H1 (cell line): ENCODE results near the gene SEZ6. TPM values are rescaled to one million over a fixed set of nuclear protein-coding genes. Genes with fewer than 3 reads are reported as not detected.
A peak's percentile ranks its signal among the peaks of the same experiment; 100 is the strongest.

ENCODE experiments used
- CTCF ChIA-PET: fragments of 300-600 bp; sonication (Branson Sonifier 250); formaldehyde crosslinking; loops from one replicate; lab custom pipeline; 2021; ENCODE audit not compliant: partially characterized antibody; lab: Charles Lee
- POLR2A ChIA-PET: fragments of 300-600 bp; sonication (Branson Sonifier 250); formaldehyde crosslinking; loops from one replicate; lab custom pipeline; 2021; ENCODE audit warnings: inconsistent platforms; ENCODE audit not compliant: partially characterized antibody; lab: Charles Lee
- DNase-seq, 2 experiments: peaks; one replicate each; pipeline versions ENCODE4 v3.0.0 to v3.0.0-alpha.2; 2010 to 2022; ENCODE audit warnings: low spot score in 2 of 2, low read depth in 1 of 2, mixed read lengths in 1 of 2
- FAIRE-seq: peaks from 2 replicates; lab custom pipeline; 2011; peaks lifted over from hg19 to GRCh38; lab: Jason Lieb, UNC
- H2AFZ ChIP-seq: 2 replicates; pipeline ENCODE4 v1.8.1; 2012; ENCODE audit warnings: low read length, inconsistent platforms
- H2AK5ac ChIP-seq: 2 replicates; pipeline ENCODE4 v1.6.1; 2013; ENCODE audit warnings: low read depth, low read length
- H2BK120ac ChIP-seq: replicated peaks from 2 replicates; pipeline ENCODE3; 2013; ENCODE audit warnings: low read depth, low read length, inconsistent platforms
- H2BK12ac ChIP-seq: 2 replicates; pipeline ENCODE4 v1.6.1; 2013; ENCODE audit warnings: low read depth, low read length
- H2BK15ac ChIP-seq: 2 replicates; pipeline ENCODE4 v1.6.1; 2013; ENCODE audit warnings: low read length
- H2BK20ac ChIP-seq: 2 replicates; pipeline ENCODE4 v1.6.1; 2013; ENCODE audit warnings: low read length
- H2BK5ac ChIP-seq: 2 replicates; pipeline ENCODE4 v1.6.1; 2013; ENCODE audit warnings: low read depth, low read length
- H3K14ac ChIP-seq: 2 replicates; pipeline ENCODE4 v1.6.1; 2013; ENCODE audit warnings: inconsistent platforms; ENCODE audit not compliant: insufficient read length
- H3K18ac ChIP-seq: 2 replicates; pipeline ENCODE4 v1.6.1; 2013; ENCODE audit warnings: low read length; ENCODE audit errors: extremely low read depth
- H3K23ac ChIP-seq: 2 replicates; pipeline ENCODE4 v1.6.1; 2013; ENCODE audit warnings: inconsistent platforms; ENCODE audit not compliant: insufficient read length
- H3K23me2 ChIP-seq: 2 replicates; pipeline ENCODE4 v1.6.1; 2013; ENCODE audit warnings: low read depth, low read length
- H3K27ac ChIP-seq: 2 replicates; pipeline ENCODE4 v1.6.1; 2011; ENCODE audit warnings: low read depth, low read length, inconsistent platforms
- H3K27me3 ChIP-seq, 4 experiments: replicated peaks in 1 of 4; 1 replicate in 1 of 4; 2 replicates in 3 of 4; pipeline versions ENCODE4 v1.6.1 to v1.8.1; 2011 to 2013; ENCODE audit warnings: low read length in 3 of 4, mild to moderate bottlenecking in 3 of 4, inconsistent platforms in 2 of 4, mixed read lengths in 2 of 4, moderate library complexity in 1 of 4; ENCODE audit not compliant: control insufficient read depth in 3 of 4, insufficient read depth in 3 of 4; ENCODE audit errors: extremely low read depth in 1 of 4
- H3K36me3 ChIP-seq, 4 experiments: 2 replicates each; pipeline versions ENCODE4 v1.6.1 to v1.8.1; 2011 to 2013; ENCODE audit warnings: mild to moderate bottlenecking in 4 of 4, low read length in 3 of 4, moderate library complexity in 2 of 4, control low read depth in 1 of 4, inconsistent platforms in 1 of 4; ENCODE audit not compliant: insufficient read depth in 4 of 4, control insufficient read depth in 2 of 4
- H3K4ac ChIP-seq: replicated peaks from 2 replicates; pipeline ENCODE3; 2013; ENCODE audit warnings: low read length, low read depth, mixed read lengths, inconsistent platforms; ENCODE audit not compliant: insufficient read length
- H3K4me1 ChIP-seq, 4 experiments: replicated peaks in 1 of 4; 1 replicate in 1 of 4; 2 replicates in 3 of 4; pipeline versions ENCODE4 v1.6.1 to v1.8.1; 2011 to 2013; ENCODE audit warnings: low read length in 3 of 4, inconsistent platforms in 2 of 4, mixed read lengths in 1 of 4; ENCODE audit not compliant: insufficient read depth in 4 of 4, control insufficient read depth in 3 of 4
- H3K4me2 ChIP-seq, 2 experiments: 2 replicates each; pipeline versions ENCODE4 v1.6.1 to v1.8.1; 2011 to 2013; ENCODE audit warnings: low read depth in 2 of 2, low read length in 2 of 2, control low read depth in 1 of 2, inconsistent platforms in 1 of 2, mild to moderate bottlenecking in 1 of 2; ENCODE audit not compliant: insufficient read depth in 1 of 2
- H3K4me3 ChIP-seq, 4 experiments: fragments of 200-600, 300-600 bp in 1 of 4; sonication (generic), shearing (Covaris generic), sonication (Bioruptor Twin) in 1 of 4; 2 replicates each; pipeline versions ENCODE4 v1.5.1 to v1.8.1; 2011 to 2016; ENCODE audit warnings: low read length in 4 of 4, low read depth in 3 of 4, control low read depth in 2 of 4, inconsistent platforms in 2 of 4, mild to moderate bottlenecking in 2 of 4, mixed read lengths in 1 of 4, moderate library complexity in 1 of 4; ENCODE audit not compliant: insufficient read depth in 2 of 4; ENCODE audit errors: extremely low read depth in 1 of 4
- H3K56ac ChIP-seq: replicated peaks from 2 replicates; pipeline ENCODE3; 2013; ENCODE audit warnings: low read depth, mild to moderate bottlenecking, mixed read lengths, low read length, inconsistent platforms; ENCODE audit not compliant: insufficient read length
- H3K79me1 ChIP-seq: 2 replicates; pipeline ENCODE4 v1.6.1; 2013; ENCODE audit warnings: low read depth, low read length, control low read depth
- H3K79me2 ChIP-seq, 2 experiments: 2 replicates each; pipeline versions ENCODE4 v1.6.1 to v1.8.1; 2012 to 2013; ENCODE audit warnings: low read length in 2 of 2, mild to moderate bottlenecking in 2 of 2, inconsistent platforms in 1 of 2; ENCODE audit not compliant: insufficient read depth in 2 of 2, control insufficient read depth in 1 of 2
- H3K9ac ChIP-seq, 4 experiments: replicated peaks in 1 of 4; 1 replicate in 1 of 4; 2 replicates in 3 of 4; pipeline versions ENCODE4 v1.6.1 to v1.8.1; 2011 to 2013; ENCODE audit warnings: low read depth in 3 of 4, low read length in 3 of 4, control low read depth in 2 of 4, mild to moderate bottlenecking in 2 of 4, moderate library complexity in 2 of 4, inconsistent platforms in 1 of 4; ENCODE audit errors: extremely low read depth in 1 of 4
- H3K9me3 ChIP-seq, 2 experiments: 2 replicates each; pipeline versions ENCODE4 v1.6.1 to v1.8.1; 2012 to 2013; ENCODE audit warnings: mild to moderate bottlenecking in 2 of 2, moderate library complexity in 2 of 2, control low read depth in 1 of 2, inconsistent platforms in 1 of 2, low read depth in 1 of 2, low read length in 1 of 2, mixed read lengths in 1 of 2; ENCODE audit not compliant: insufficient read depth in 2 of 2
- H4K20me1 ChIP-seq, 2 experiments: replicated peaks in 1 of 2; 2 replicates each; pipeline versions ENCODE3 to v1.8.1; 2011 to 2013; ENCODE audit warnings: inconsistent platforms in 2 of 2, low read length in 2 of 2, mild to moderate bottlenecking in 1 of 2; ENCODE audit not compliant: insufficient read depth in 2 of 2, control insufficient read depth in 1 of 2
- H4K5ac ChIP-seq: 2 replicates; pipeline ENCODE4 v1.6.1; 2013; ENCODE audit warnings: low read length, low read depth, mixed read lengths, inconsistent platforms; ENCODE audit not compliant: insufficient read length
- H4K8ac ChIP-seq: 2 replicates; pipeline ENCODE4 v1.8.0; 2013; ENCODE audit warnings: mild to moderate bottlenecking, moderate library complexity, low read length, inconsistent platforms; ENCODE audit not compliant: insufficient read depth; ENCODE audit errors: extremely low read depth
- H4K91ac ChIP-seq: replicated peaks from 2 replicates; pipeline ENCODE3; 2013; ENCODE audit warnings: low read length, mixed read lengths, inconsistent platforms; ENCODE audit not compliant: insufficient read length
- BCL11A ChIP-seq, 2 experiments: IDR thresholded peaks; one replicate each; pipeline ENCODE4 v1.6.1; 2011; ENCODE audit warnings: low read depth in 2 of 2, low read length in 2 of 2, mild to moderate bottlenecking in 2 of 2
- BRCA1 ChIP-seq: IDR thresholded peaks from 2 replicates; pipeline ENCODE4 v1.6.1; 2012; ENCODE audit warnings: low read depth, low read length, improper control_type of control experiment
- CBX5 ChIP-seq: fragments of 300-800, 300-1000 bp; sonication (generic); IDR thresholded peaks from 2 replicates; pipeline ENCODE4 v1.7.1; 2016; ENCODE audit warnings: antibody characterized with exemption, low read length, low read depth
- CEBPB ChIP-seq: IDR thresholded peaks from 2 replicates; pipeline ENCODE4 v1.6.1; 2012; ENCODE audit warnings: low read depth, low read length
- EP300 ChIP-seq, 2 experiments: IDR thresholded peaks; 1 replicate in 1 of 2; 2 replicates in 1 of 2; pipeline ENCODE4 v1.6.1; 2011 to 2012; ENCODE audit warnings: low read depth in 2 of 2, low read length in 2 of 2, mild to moderate bottlenecking in 2 of 2, borderline replicate concordance in 1 of 2, inconsistent platforms in 1 of 2, moderate library complexity in 1 of 2
- EZH2 ChIP-seq: fragments of 200-600 bp; sonication (generic); IDR thresholded peaks from 2 replicates; pipeline ENCODE4 v1.7.1; 2012; ENCODE audit warnings: low read depth, mild to moderate bottlenecking, moderate library complexity, low read length, inconsistent platforms; ENCODE audit not compliant: severe bottlenecking
- NRF1 ChIP-seq: IDR thresholded peaks from 2 replicates; pipeline ENCODE4 v1.6.1; 2011; ENCODE audit warnings: mild to moderate bottlenecking, low read depth, low read length, improper control_type of control experiment
- PHF8 ChIP-seq: fragments of 200-600 bp; sonication (generic); conservative IDR thresholded peaks from 2 replicates; pipeline ENCODE4 v1.7.1; 2012; ENCODE audit warnings: low read depth, mild to moderate bottlenecking, inconsistent platforms, low read length, moderate library complexity
- POLR2AphosphoS5 ChIP-seq: IDR thresholded peaks from 2 replicates; pipeline ENCODE4 v1.6.1; 2011; ENCODE audit warnings: low read depth, low read length
- POU5F1 ChIP-seq: IDR thresholded peaks from 2 replicates; pipeline ENCODE4 v1.6.1; 2011; ENCODE audit warnings: low read depth, mild to moderate bottlenecking, low read length, moderate library complexity
- RAD21 ChIP-seq, 2 experiments: IDR thresholded peaks in 1 of 2; conservative IDR thresholded peaks in 1 of 2; 2 replicates each; pipeline ENCODE4 v1.6.1; 2011; ENCODE audit warnings: low read depth in 2 of 2, low read length in 2 of 2, improper control_type of control experiment in 1 of 2, inconsistent platforms in 1 of 2, mild to moderate bottlenecking in 1 of 2, moderate library complexity in 1 of 2
- RBBP5 ChIP-seq: IDR thresholded peaks from 2 replicates; pipeline ENCODE4 v1.7.1; 2012; ENCODE audit warnings: low read depth, mild to moderate bottlenecking, inconsistent platforms, low read length, moderate library complexity, borderline replicate concordance
- SIRT6 ChIP-seq: IDR thresholded peaks from one replicate; pipeline ENCODE4 v1.7.1; 2012; ENCODE audit warnings: low read length, inconsistent platforms
- SIX5 ChIP-seq: IDR thresholded peaks from 2 replicates; pipeline ENCODE4 v1.6.1; 2011; ENCODE audit warnings: mild to moderate bottlenecking, low read depth, low read length
- WGBS, 2 experiments: shearing (Covaris generic) in 1 of 2; methylation state at CpG; one replicate each; pipeline versions ENCODE4 v1.1.6 to v1.1.7; 2013 to 2015; ENCODE audit warnings: low lambda C conversion rate in 2 of 2, mixed read lengths in 2 of 2, inconsistent platforms in 1 of 2, low coverage in 1 of 2, missing lambda C conversion rate in 1 of 2; ENCODE audit not compliant: insufficient replicate concordance in 2 of 2, insufficient coverage in 1 of 2, insufficient read length in 1 of 2; ENCODE audit errors: extremely low coverage in 1 of 2, missing lambda C conversion rate in 1 of 2; 5-methylcytosine and 5-hydroxymethylcytosine counted together
- polyA plus RNA-seq, 7 experiments: library from polyadenylated mRNA; depleted of rRNA in 3 of 7; stranded (reverse) in 5 of 7; unstranded in 2 of 7; fragments of >200 nt in 5 of 7; fragments of 200-250 nt in 2 of 7; gene quantifications; 1 replicate in 5 of 7; 2 replicates in 1 of 7; 4 replicates in 1 of 7; pipeline versions ENCODE4 v1.2.1 to v1.2.3, GENCODE V29; 2011 to 2013; ENCODE audit warnings: missing spikeins in 2 of 7, mixed read lengths in 2 of 7
- total RNA-seq: library from RNA; stranded (reverse); fragmentation: NEBNext Ultra II Directional; extraction: Animal tissue kit (Norgen Biotek cat#: 25700); gene quantifications from 2 replicates; pipeline ENCODE4 v1.2.1, GENCODE V29; 2021

SEZ6 gene
- total and polyA plus RNA-seq, 2 of the 8 experiments (the other 6 are each of a cell fraction or from before 2014, with no cell fraction given), result 6.9 to 16.1 TPM

GRCh38 chr17:29014716-29015115, 8.9 kb upstream of the SEZ6 start:
- no peak overlapping the region for H3K56ac ChIP-seq
- H2BK120ac ChIP-seq, result peak overlapping the region; percentile 4
- H3K4ac ChIP-seq, result no peak overlapping the region
- H4K5ac ChIP-seq, result no peak overlapping the region
- H2AFZ ChIP-seq, result no peak overlapping the region
- H2BK20ac ChIP-seq, result peak overlapping the region; percentile 56; the same call in 1 of the 2 replicates
- no peaks in the 10 kb centered on the region for H3K79me2 ChIP-seq
- H3K4me2 ChIP-seq, result no peak overlapping the region
- H3K14ac ChIP-seq, result no peak overlapping the region
- no peak overlapping the region for H4K8ac ChIP-seq
- H3K4me3 ChIP-seq, result no peak overlapping the region
- H3K27me3 ChIP-seq, result no peaks in the 10 kb centered on the region
- CTCF ChIA-PET, result interaction anchor here (0.9 to 9.0 kb wide), 12 partner anchors 16 to 115 kb away, joined by 3 to 105 read pairs (median 6); no protein-coding TSS in a partner anchor
- no peak overlapping the region for H2BK15ac ChIP-seq
- DNase-seq (no peak), FAIRE-seq (no peak)
- H3K79me1 ChIP-seq, result no peaks in the 10 kb centered on the region
- H3K18ac ChIP-seq, result no peak overlapping the region
- no peak overlapping the region for H4K91ac ChIP-seq
- no peak overlapping the region for H2BK12ac ChIP-seq
- no peak overlapping the region for H3K23ac ChIP-seq
- H3K36me3 ChIP-seq, result no peaks in the 10 kb centered on the region
- POLR2A ChIA-PET, result interaction anchor here (0.7 to 1.9 kb wide), 5 partner anchors 11 to 109 kb away, joined by 3 to 5 read pairs (median 3); no protein-coding TSS in a partner anchor
- no peaks in the 10 kb centered on the region for H3K9me3 ChIP-seq
- H2AK5ac ChIP-seq, result no peak overlapping the region
- no peaks in the 10 kb centered on the region for H3K23me2 ChIP-seq
- peaks cover 27 to 37% (median 32%) of the 10 kb centered on the region in 4 experiments for H3K4me1 ChIP-seq
- no peak overlapping the region for H2BK5ac ChIP-seq
- WGBS, 2 experiments, result 72% methylated on average over 5 of the region's 5 CpGs; no CpG with 5 or more reads in 1 of the 2 experiments
- no peak overlapping the region for H3K9ac ChIP-seq
- H4K20me1 ChIP-seq, result no peaks in the 10 kb centered on the region
- no peak overlapping the region for H3K27ac ChIP-seq
- no peak for TF ChIP-seq SIRT6
- no peak for TF ChIP-seq RAD21 (IDR thresholded peaks at IDR 0.05 in 1 of 2, conservative IDR thresholded peaks at IDR 0.05 in 1 of 2; ENCODE audit: low read depth in 2 of 2, low read length in 2 of 2)
- TF ChIP-seq POLR2AphosphoS5, result no peak
- no peak for TF ChIP-seq EZH2
- TF ChIP-seq POU5F1, result no peak
- no peak for TF ChIP-seq SIX5
- no peak for TF ChIP-seq RBBP5
- no peak for TF ChIP-seq NRF1
- no peak for TF ChIP-seq EP300 (IDR thresholded peaks at IDR 0.05; ENCODE audit: borderline replicate concordance in 1 of 2, low read depth in 2 of 2, low read length in 2 of 2)
- TF ChIP-seq BCL11A (IDR thresholded peaks at IDR 0.05; ENCODE audit: low read depth in 2 of 2, low read length in 2 of 2), result no peak
- no peak for TF ChIP-seq CBX5
- no peak for TF ChIP-seq PHF8
- TF ChIP-seq CEBPB, result no peak
- no peak for TF ChIP-seq BRCA1
